ENCODE data around the gene PRR30.

- TF ChIP-seq CTCF (IDR thresholded peaks at IDR 0.05; ENCODE audit: insufficient read depth, low read length) (no peak), POLR2AphosphoS5 (IDR thresholded peaks at IDR 0.05; ENCODE audit: low read depth) (no peak)
Measured at GRCh38 chr2:27174638-27175037, 35.4 kb upstream of the PRR30 start.

Data from HL-60 (cell line).